K562 (cell line): ENCODE measurements around the gene MPPED1. TPM values are rescaled to one million over a fixed set of nuclear protein-coding genes. Genes with fewer than 3 reads are reported as not detected.

Source experiments
- BCL6 ChIP-seq: fragments of 250-450 bp; sonication (Bioruptor Pico); IDR thresholded peaks from 2 replicates; pipeline ENCODE4 v1.4.0; 2020
- BRF1 ChIP-seq: IDR thresholded peaks from 3 replicates; pipeline ENCODE4 v1.6.1; 2011; ENCODE audit warnings: borderline replicate concordance, mild to moderate bottlenecking; ENCODE audit not compliant: insufficient read length; ENCODE audit errors: extremely low read depth
- EP300 ChIP-seq: IDR thresholded peaks from 2 replicates; pipeline ENCODE4 v1.6.1; 2012; ENCODE audit warnings: low read length, improper control_type of control experiment
- STAT6 ChIP-seq: sonication (generic); formaldehyde crosslinking; IDR thresholded peaks from 2 replicates; pipeline ENCODE4 v1.8.1; 2023; ENCODE audit warnings: mild to moderate bottlenecking, missing genetic modification reagents
- ZNF518B ChIP-seq: fragments of 250-450 bp; sonication (Bioruptor Pico); IDR thresholded peaks from 2 replicates; pipeline ENCODE4 v1.5.0; 2021; ENCODE audit warnings: mild to moderate bottlenecking, moderate library complexity
- polyA plus RNA-seq, 8 experiments: library from polyadenylated mRNA; depleted of rRNA in 4 of 8; stranded (reverse) in 5 of 8; unstranded in 3 of 8; fragments of >200 nt; fragmentation: Nextera tagmentation in 2 of 8; fragmentation: Illumina TruSeq in 1 of 8; extraction: Ambion mirVana in 2 of 8; extraction: Trizol in 1 of 8; gene quantifications; 2 replicates each; pipeline versions ENCODE4 v1.2.1 to v1.2.3, GENCODE V29; 2011 to 2014; ENCODE audit warnings: inconsistent platforms in 1 of 8, missing spikeins in 1 of 8
- total RNA-seq, 7 experiments: library from RNA; depleted of rRNA in 6 of 7; stranded (reverse); fragments of >200 nt in 6 of 7; fragmentation: Illumina TruSeq in 2 of 7; extraction: Trizol in 2 of 7; gene quantifications; 2 replicates each; pipeline versions ENCODE4 v1.2.1 to v1.2.3, GENCODE V29; 2011 to 2021; ENCODE audit warnings: low replicate concordance in 1 of 7

The MPPED1 gene
- total and polyA plus RNA-seq, 9 of the 15 experiments (the other 6 are each of a cell fraction or from before 2014, with no cell fraction given): not detected

GRCh38 chr22:43491177-43491576, 79.4 kb downstream of the MPPED1 start (continued):
- no peak for TF ChIP-seq ZNF518B (CRISPR knock-in tag)
- no peak for TF ChIP-seq BRF1
- no peak for TF ChIP-seq EP300
- TF ChIP-seq BCL6 (CRISPR knock-in tag): no peak
- TF ChIP-seq STAT6: no peak
- TF ChIP-seq, all 486 proteins: peak for 0
